CD14-positive monocyte (primary cell): ENCODE measurements around the gene OR10W1. TPM values are rescaled to one million over a fixed set of nuclear protein-coding genes. Genes with fewer than 3 reads are reported as not detected.

Source experiments
- DNase-seq, 3 donors: peaks; one replicate each; pipeline ENCODE4 v3.0.0-alpha.2; 2011 to 2022
- H2AFZ ChIP-seq: 2 replicates; pipeline ENCODE4 v1.6.0; 2012; ENCODE audit warnings: mild to moderate bottlenecking, low read depth, low read length, inconsistent platforms; ENCODE audit not compliant: insufficient read depth, poor library complexity, severe bottlenecking
- H3K27ac ChIP-seq, 2 donors: 1 replicate in 1 of 2; 2 replicates in 1 of 2; pipeline ENCODE4 v1.5.1; 2012 to 2013; ENCODE audit warnings: low read length in 2 of 2, control low read depth in 1 of 2, inconsistent platforms in 1 of 2, low read depth in 1 of 2, mild to moderate bottlenecking in 1 of 2
- H3K27me3 ChIP-seq, 2 donors: one replicate each; pipeline versions ENCODE4 v1.6.0 to v1.6.1; 2011 to 2013; ENCODE audit warnings: low read length in 2 of 2; ENCODE audit not compliant: control insufficient read depth in 2 of 2, insufficient read depth in 2 of 2
- H3K36me3 ChIP-seq, 2 donors: replicated peaks in 1 of 2; 1 replicate in 1 of 2; 2 replicates in 1 of 2; pipeline versions ENCODE4 v1.5.1 to v1.6.1; 2012 to 2013; ENCODE audit warnings: low read length in 2 of 2, control low read depth in 1 of 2, inconsistent platforms in 1 of 2, mild to moderate bottlenecking in 1 of 2; ENCODE audit not compliant: insufficient read depth in 2 of 2, control insufficient read depth in 1 of 2
- H3K4me1 ChIP-seq, 2 donors: 1 replicate in 1 of 2; 2 replicates in 1 of 2; pipeline versions ENCODE4 v1.5.1 to v1.6.1; 2012 to 2013; ENCODE audit warnings: low read length in 2 of 2, control low read depth in 1 of 2, inconsistent platforms in 1 of 2, mild to moderate bottlenecking in 1 of 2, moderate library complexity in 1 of 2; ENCODE audit not compliant: insufficient read depth in 2 of 2, control insufficient read depth in 1 of 2
- H3K4me2 ChIP-seq: replicated peaks from 2 replicates; pipeline ENCODE3; 2012; ENCODE audit warnings: low read length, moderate library complexity, mild to moderate bottlenecking; ENCODE audit not compliant: poor library complexity, severe bottlenecking; ENCODE audit errors: extremely low read depth
- H3K4me3 ChIP-seq, 3 experiments: fragments of 200-600 bp in 1 of 3; sonication (generic) in 1 of 3; replicated peaks in 1 of 3; 1 replicate in 2 of 3; 2 replicates in 1 of 3; pipeline ENCODE4 v1.5.1; 2011 to 2013; ENCODE audit warnings: low read length in 3 of 3, mild to moderate bottlenecking in 3 of 3, control low read depth in 2 of 3, low read depth in 2 of 3, inconsistent platforms in 1 of 3, moderate library complexity in 1 of 3
- H3K79me2 ChIP-seq: 2 replicates; pipeline ENCODE4 v1.6.0; 2012; ENCODE audit warnings: mild to moderate bottlenecking, control low read depth, inconsistent platforms, low read length, moderate library complexity; ENCODE audit not compliant: insufficient read depth
- H3K9ac ChIP-seq: 2 replicates; pipeline ENCODE4 v1.6.0; 2017; ENCODE audit warnings: low read length, mild to moderate bottlenecking; ENCODE audit not compliant: insufficient read depth, poor library complexity, severe bottlenecking
- H3K9me3 ChIP-seq, 2 donors: replicated peaks in 1 of 2; 1 replicate in 1 of 2; 2 replicates in 1 of 2; pipeline versions ENCODE4 v1.5.1 to v1.6.1; 2012 to 2013; ENCODE audit warnings: low read length in 2 of 2, control low read depth in 1 of 2; ENCODE audit not compliant: control insufficient read depth in 1 of 2, insufficient read depth in 1 of 2
- H4K20me1 ChIP-seq: 2 replicates; pipeline ENCODE4 v1.6.0; 2012; ENCODE audit warnings: mild to moderate bottlenecking, low read length, control low read depth, moderate library complexity; ENCODE audit not compliant: insufficient read depth
- H3K27ac Mint-ChIP-seq, 7 donors: one replicate each; pipeline ENCODE4 v1.8.0; 2020; ENCODE audit warnings: mild to moderate bottlenecking in 7 of 7, mixed read lengths in 7 of 7, moderate library complexity in 6 of 7, inconsistent platforms in 2 of 7
- H3K27me3 Mint-ChIP-seq, 3 donors: one replicate each; pipeline ENCODE4 v1.8.0; 2021 to 2022; ENCODE audit warnings: low read depth in 3 of 3, mild to moderate bottlenecking in 3 of 3, mixed read lengths in 3 of 3, moderate library complexity in 3 of 3, inconsistent platforms in 1 of 3
- H3K36me3 Mint-ChIP-seq, 2 donors: one replicate each; pipeline ENCODE4 v1.8.0; 2020; ENCODE audit warnings: mixed read lengths in 2 of 2, inconsistent platforms in 1 of 2, mild to moderate bottlenecking in 1 of 2
- H3K4me1 Mint-ChIP-seq: one replicate; pipeline ENCODE4 v1.8.0; 2020; ENCODE audit warnings: mild to moderate bottlenecking, mixed read lengths
- H3K4me3 Mint-ChIP-seq, 2 donors: one replicate each; pipeline ENCODE4 v1.8.0; 2020; ENCODE audit warnings: mild to moderate bottlenecking in 2 of 2, mixed read lengths in 2 of 2, moderate library complexity in 1 of 2
- H3K9me3 Mint-ChIP-seq, 7 donors: one replicate each; pipeline ENCODE4 v1.8.0; 2020 to 2022; ENCODE audit warnings: mixed read lengths in 7 of 7, mild to moderate bottlenecking in 6 of 7, moderate library complexity in 6 of 7, inconsistent platforms in 2 of 7
- CTCF ChIP-seq: fragments of 200-600 bp; IDR thresholded peaks from one replicate; pipeline ENCODE4 v1.8.0; 2022; ENCODE audit warnings: antibody characterized with exemption, mild to moderate bottlenecking
- whole genome bisulfite sequencing: methylation state at CpG from one replicate; pipeline ENCODE4 v1.1.5; 2013; ENCODE audit warnings: missing lambda C conversion rate; ENCODE audit not compliant: insufficient coverage; 5-methylcytosine and 5-hydroxymethylcytosine counted together
- intact Hi-C, 2 donors: fragments of 100-400 bp; cut with micrococcal nuclease; formaldehyde crosslinking; loops; one replicate each; pipeline versions ENCODE4 v1.15.0 to v1.15.1; 2023
- polyA plus RNA-seq, 3 donors: library from polyadenylated mRNA; depleted of rRNA in 1 of 3; unstranded in 2 of 3; stranded (reverse) in 1 of 3; fragments of 300-500 nt in 2 of 3; fragments of >200 nt in 1 of 3; fragmentation: Illumina TruSeq in 2 of 3; gene quantifications; 1 replicate in 2 of 3; 2 replicates in 1 of 3; pipeline ENCODE4 v1.2.3, GENCODE V29; 2012 to 2021

Gene OR10W1
- polyA plus RNA-seq, 3 donors: not detected

GRCh38 chr11:58275002-58275401 is 6.9 kb upstream of the OR10W1 start:
- H3K27ac Mint-ChIP-seq: no peak overlapping the region
- 33% methylated on average over 1 of the region's 2 CpGs for WGBS
- peaks cover 0 to 2% (median 0%) of the 10 kb centered on the region in 7 donors for H3K9me3 Mint-ChIP-seq

GRCh38 chr11:58259983-58260382 is 8.1 kb downstream of the OR10W1 start:
- no peak overlapping the region for H3K4me3 Mint-ChIP-seq
- Histone ChIP-seq H3K4me2 (no peak overlapping the region), H3K27ac (no peak overlapping the region), H2AFZ (no peak overlapping the region), H4K20me1 (no peaks in the 10 kb centered on the region), H3K9me3 (peaks cover 7% of the 10 kb centered on the region in 2 donors), H3K4me1 (no peaks in the 10 kb centered on the region), H3K27me3 (no peaks in the 10 kb centered on the region), H3K79me2 (no peaks in the 10 kb centered on the region), H3K9ac (no peak overlapping the region), H3K36me3 (no peaks in the 10 kb centered on the region), H3K4me3 (no peak overlapping the region)
- TF ChIP-seq CTCF: no peak
- H3K27me3 Mint-ChIP-seq: no peaks in the 10 kb centered on the region
- H3K4me1 Mint-ChIP-seq: no peaks in the 10 kb centered on the region
- no peak for DNase-seq
- no CpG with 5 or more reads among the region's 2 CpGs for WGBS
- H3K27ac Mint-ChIP-seq: no peak overlapping the region
- intact Hi-C loops: no loop called here
- H3K36me3 Mint-ChIP-seq: no peaks in the 10 kb centered on the region
- H3K9me3 Mint-ChIP-seq: peaks cover 0 to 7% (median 3%) of the 10 kb centered on the region in 7 donors

More at GRCh38 chr11:58275002-58275401, 6.9 kb upstream of the OR10W1 start:
- peaks cover 0 to 3% (median 0%) of the 10 kb centered on the region in 3 donors for H3K27me3 Mint-ChIP-seq
- H3K27ac ChIP-seq: no peak overlapping the region
- H3K9me3 ChIP-seq: no peaks in the 10 kb centered on the region
- DNase-seq: no peak
- no peaks in the 10 kb centered on the region for H3K36me3 ChIP-seq
- no peak overlapping the region for H3K4me2 ChIP-seq
- no peaks in the 10 kb centered on the region for H3K36me3 Mint-ChIP-seq
- H3K4me1 Mint-ChIP-seq: no peaks in the 10 kb centered on the region
- H3K4me3 Mint-ChIP-seq: no peak overlapping the region
- no peak overlapping the region for H2AFZ ChIP-seq
- H3K9ac ChIP-seq: no peak overlapping the region
- no peaks in the 10 kb centered on the region for H3K4me1 ChIP-seq
- no peak overlapping the region for H3K4me3 ChIP-seq
- H3K79me2 ChIP-seq: no peaks in the 10 kb centered on the region
- H4K20me1 ChIP-seq: no peaks in the 10 kb centered on the region
- H3K27me3 ChIP-seq: no peaks in the 10 kb centered on the region
- intact Hi-C loops: no loop called here
- TF ChIP-seq CTCF: no peak
